NCI-H2227 (cell line): Measurements from ENCODE around the gene KRT26.

Experiments used
- DNase-seq: peaks from one replicate; lab custom pipeline; 2025; ENCODE audit not compliant: unreplicated experiment; lab: John Stamatoyannopoulos, UW

Gene KRT26

DNA sequence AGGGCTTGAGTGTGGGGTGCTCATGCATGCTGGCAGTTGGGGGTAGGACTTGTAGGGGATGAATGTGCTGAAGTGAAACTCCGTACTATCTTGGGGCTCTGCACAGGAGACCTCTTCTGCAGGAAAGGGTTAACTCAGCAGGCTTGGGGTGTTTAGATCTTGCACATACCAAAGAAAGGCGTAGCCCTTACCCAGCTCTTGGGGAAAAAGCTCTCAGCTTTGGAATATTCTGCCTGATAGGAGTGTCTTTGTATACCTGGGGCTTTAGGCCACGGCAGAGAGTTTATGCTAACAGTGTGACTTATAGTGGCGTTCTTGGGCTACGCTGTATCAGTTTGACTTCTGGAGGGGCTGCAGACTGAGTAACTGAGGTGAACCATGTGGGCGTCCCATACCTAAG, 38.0 kb downstream of the KRT26 start:
- DNase-seq, result no peak

DNA sequence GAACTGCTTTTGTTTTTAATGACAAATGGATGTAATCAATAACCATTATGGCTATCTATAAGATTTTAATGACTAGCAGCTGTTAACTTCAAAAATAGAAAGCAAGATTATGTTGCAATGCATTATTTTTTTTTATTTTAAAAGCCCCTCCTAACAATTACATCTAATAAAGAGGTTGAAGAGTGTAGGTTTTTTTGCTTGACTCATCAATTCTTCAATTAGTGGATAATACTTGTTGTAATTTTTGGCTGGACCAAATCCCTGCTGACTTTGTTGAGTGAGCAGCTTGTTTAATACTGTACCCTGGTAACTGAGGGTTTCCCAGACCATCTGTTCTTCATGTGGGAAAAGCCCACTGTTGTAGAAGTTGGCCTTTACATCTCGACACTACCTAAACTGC, 41.0 kb downstream of the KRT26 start:
- DNase-seq, result no peak

DNA sequence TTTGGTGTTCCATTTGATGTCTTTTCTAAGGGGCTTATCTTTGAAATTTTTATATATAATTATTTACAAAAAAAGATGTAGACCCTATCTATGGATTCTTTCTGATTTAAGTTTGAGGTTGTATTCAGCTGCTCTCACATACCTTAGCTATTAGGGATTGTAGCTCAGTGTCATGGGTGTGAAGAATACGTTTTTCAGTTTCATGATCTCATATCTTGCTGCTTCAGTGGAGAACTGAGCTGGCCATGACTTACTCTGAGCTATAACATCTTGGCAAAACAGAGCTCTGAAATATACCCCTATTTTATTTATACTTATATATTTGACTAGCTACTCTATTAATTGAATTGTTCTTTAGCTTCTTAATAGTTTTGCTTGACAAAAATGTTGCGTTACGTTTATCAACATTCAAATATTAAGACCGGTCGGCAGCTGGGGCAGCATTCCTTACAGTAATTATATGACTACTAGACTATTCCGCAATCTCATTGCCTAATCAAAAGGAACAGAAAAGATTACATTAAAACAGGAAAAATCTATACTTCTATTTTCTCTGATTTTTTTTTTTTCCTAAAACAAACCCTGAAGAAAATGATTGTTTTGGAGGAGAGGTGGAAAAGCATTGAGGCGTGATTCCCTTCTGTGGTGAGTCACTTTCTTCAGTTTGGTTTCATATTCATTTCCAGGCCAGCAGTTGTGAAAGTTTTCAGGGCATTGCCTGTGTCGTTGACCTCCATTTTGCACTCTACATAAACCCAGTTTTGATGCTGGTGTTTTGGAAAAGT, 44.4 kb downstream of the KRT26 start:
- no peak for DNase-seq

- DNase-seq, result no peak
Measured at GRCh38 chr17:40726919-40727318, 45.1 kb downstream of the KRT26 start.

DNA sequence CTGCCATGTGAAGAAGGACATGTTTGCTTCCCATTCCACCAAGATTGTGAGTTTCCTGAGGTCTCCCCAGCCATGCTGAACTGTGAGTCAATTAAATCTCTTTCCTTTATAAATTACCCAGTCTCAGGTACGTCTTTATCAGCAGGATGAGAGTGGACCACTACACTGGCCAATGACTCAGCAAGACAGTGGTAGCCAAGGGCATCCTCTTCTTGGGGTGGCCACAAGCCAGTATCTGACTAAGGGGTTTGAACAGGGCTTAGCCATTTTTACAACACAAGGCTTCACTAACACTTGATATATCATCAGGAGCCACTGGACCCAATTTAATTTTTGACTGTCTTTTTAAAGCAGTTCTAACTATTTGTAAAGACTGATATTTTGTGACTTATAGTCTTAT, 47.3 kb downstream of the KRT26 start:
- no peak for DNase-seq

DNA sequence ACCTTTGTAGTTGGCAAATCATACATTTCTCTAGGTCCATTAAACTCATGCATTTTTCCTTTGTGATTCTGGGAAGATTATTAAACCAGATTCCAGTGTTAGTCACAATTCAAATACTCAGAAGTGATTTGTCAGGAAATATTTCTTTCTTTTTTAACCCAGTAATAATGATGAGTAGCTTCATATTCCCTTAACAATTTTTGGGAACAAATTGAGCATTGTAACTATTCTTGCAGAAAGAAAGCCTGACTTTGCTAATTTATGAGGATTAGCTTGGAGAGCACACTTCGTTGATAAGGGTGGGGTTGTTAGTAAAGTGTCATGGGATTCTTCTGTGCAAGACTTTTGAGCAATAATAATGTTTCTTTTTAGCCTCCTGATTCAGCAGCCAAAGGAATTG, 49.8 kb downstream of the KRT26 start:
- DNase-seq, result no peak

- DNase-seq, result no peak
Measured at GRCh38 chr17:40720899-40721298, 51.1 kb downstream of the KRT26 start.

- no peak for DNase-seq
Measured at GRCh38 chr17:40718930-40719329, 53.1 kb downstream of the KRT26 start.

DNA sequence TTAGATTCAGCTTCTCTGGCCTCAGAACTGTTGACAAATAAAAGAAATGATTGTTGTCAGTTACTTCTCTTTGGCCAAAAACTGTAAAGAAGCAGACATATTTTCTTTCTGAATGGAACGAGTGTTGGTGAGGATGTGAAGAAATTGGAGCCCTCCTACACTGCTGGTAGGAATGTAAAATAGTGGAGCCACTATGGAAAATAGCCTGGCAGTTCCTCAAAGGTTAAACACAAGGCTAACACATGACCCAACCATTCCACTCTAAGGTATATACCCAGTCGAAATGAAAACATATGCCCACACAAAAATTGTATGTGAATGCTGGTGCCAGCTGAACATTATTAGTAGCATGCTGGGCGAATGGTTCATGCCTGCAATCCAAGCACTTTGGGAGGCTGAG, 54.2 kb downstream of the KRT26 start:
- DNase-seq, result no peak
